H1 (cell line): ENCODE data around the gene KRT12. TPM values are rescaled to one million over a fixed set of nuclear protein-coding genes. Genes with fewer than 3 reads are reported as not detected.

Experiments
- CTCF ChIA-PET: fragments of 300-600 bp; sonication (Branson Sonifier 250); formaldehyde crosslinking; loops from one replicate; lab custom pipeline; 2021; ENCODE audit not compliant: partially characterized antibody; lab: Charles Lee
- POLR2A ChIA-PET: fragments of 300-600 bp; sonication (Branson Sonifier 250); formaldehyde crosslinking; loops from one replicate; lab custom pipeline; 2021; ENCODE audit warnings: inconsistent platforms; ENCODE audit not compliant: partially characterized antibody; lab: Charles Lee
- DNase-seq, 2 experiments: peaks; one replicate each; pipeline versions ENCODE4 v3.0.0 to v3.0.0-alpha.2; 2010 to 2022; ENCODE audit warnings: low spot score in 2 of 2, low read depth in 1 of 2, mixed read lengths in 1 of 2
- FAIRE-seq: peaks from 2 replicates; lab custom pipeline; 2011; peaks lifted over from hg19 to GRCh38; lab: Jason Lieb, UNC
- H2AFZ ChIP-seq: 2 replicates; pipeline ENCODE4 v1.8.1; 2012; ENCODE audit warnings: low read length, inconsistent platforms
- H2AK5ac ChIP-seq: 2 replicates; pipeline ENCODE4 v1.6.1; 2013; ENCODE audit warnings: low read depth, low read length
- H2BK120ac ChIP-seq: replicated peaks from 2 replicates; pipeline ENCODE3; 2013; ENCODE audit warnings: low read depth, low read length, inconsistent platforms
- H2BK12ac ChIP-seq: 2 replicates; pipeline ENCODE4 v1.6.1; 2013; ENCODE audit warnings: low read depth, low read length
- H2BK15ac ChIP-seq: 2 replicates; pipeline ENCODE4 v1.6.1; 2013; ENCODE audit warnings: low read length
- H2BK20ac ChIP-seq: 2 replicates; pipeline ENCODE4 v1.6.1; 2013; ENCODE audit warnings: low read length
- H2BK5ac ChIP-seq: 2 replicates; pipeline ENCODE4 v1.6.1; 2013; ENCODE audit warnings: low read depth, low read length
- H3K14ac ChIP-seq: 2 replicates; pipeline ENCODE4 v1.6.1; 2013; ENCODE audit warnings: inconsistent platforms; ENCODE audit not compliant: insufficient read length
- H3K18ac ChIP-seq: 2 replicates; pipeline ENCODE4 v1.6.1; 2013; ENCODE audit warnings: low read length; ENCODE audit errors: extremely low read depth
- H3K23ac ChIP-seq: 2 replicates; pipeline ENCODE4 v1.6.1; 2013; ENCODE audit warnings: inconsistent platforms; ENCODE audit not compliant: insufficient read length
- H3K23me2 ChIP-seq: 2 replicates; pipeline ENCODE4 v1.6.1; 2013; ENCODE audit warnings: low read depth, low read length
- H3K27ac ChIP-seq: 2 replicates; pipeline ENCODE4 v1.6.1; 2011; ENCODE audit warnings: low read depth, low read length, inconsistent platforms
- H3K27me3 ChIP-seq, 4 experiments: replicated peaks in 1 of 4; 1 replicate in 1 of 4; 2 replicates in 3 of 4; pipeline versions ENCODE4 v1.6.1 to v1.8.1; 2011 to 2013; ENCODE audit warnings: low read length in 3 of 4, mild to moderate bottlenecking in 3 of 4, inconsistent platforms in 2 of 4, mixed read lengths in 2 of 4, moderate library complexity in 1 of 4; ENCODE audit not compliant: control insufficient read depth in 3 of 4, insufficient read depth in 3 of 4; ENCODE audit errors: extremely low read depth in 1 of 4
- H3K36me3 ChIP-seq, 4 experiments: 2 replicates each; pipeline versions ENCODE4 v1.6.1 to v1.8.1; 2011 to 2013; ENCODE audit warnings: mild to moderate bottlenecking in 4 of 4, low read length in 3 of 4, moderate library complexity in 2 of 4, control low read depth in 1 of 4, inconsistent platforms in 1 of 4; ENCODE audit not compliant: insufficient read depth in 4 of 4, control insufficient read depth in 2 of 4
- H3K4ac ChIP-seq: replicated peaks from 2 replicates; pipeline ENCODE3; 2013; ENCODE audit warnings: low read length, low read depth, mixed read lengths, inconsistent platforms; ENCODE audit not compliant: insufficient read length
- H3K4me1 ChIP-seq, 4 experiments: replicated peaks in 1 of 4; 1 replicate in 1 of 4; 2 replicates in 3 of 4; pipeline versions ENCODE4 v1.6.1 to v1.8.1; 2011 to 2013; ENCODE audit warnings: low read length in 3 of 4, inconsistent platforms in 2 of 4, mixed read lengths in 1 of 4; ENCODE audit not compliant: insufficient read depth in 4 of 4, control insufficient read depth in 3 of 4
- H3K4me2 ChIP-seq, 2 experiments: 2 replicates each; pipeline versions ENCODE4 v1.6.1 to v1.8.1; 2011 to 2013; ENCODE audit warnings: low read depth in 2 of 2, low read length in 2 of 2, control low read depth in 1 of 2, inconsistent platforms in 1 of 2, mild to moderate bottlenecking in 1 of 2; ENCODE audit not compliant: insufficient read depth in 1 of 2
- H3K4me3 ChIP-seq, 4 experiments: fragments of 200-600, 300-600 bp in 1 of 4; sonication (generic), shearing (Covaris generic), sonication (Bioruptor Twin) in 1 of 4; 2 replicates each; pipeline versions ENCODE4 v1.5.1 to v1.8.1; 2011 to 2016; ENCODE audit warnings: low read length in 4 of 4, low read depth in 3 of 4, control low read depth in 2 of 4, inconsistent platforms in 2 of 4, mild to moderate bottlenecking in 2 of 4, mixed read lengths in 1 of 4, moderate library complexity in 1 of 4; ENCODE audit not compliant: insufficient read depth in 2 of 4; ENCODE audit errors: extremely low read depth in 1 of 4
- H3K56ac ChIP-seq: replicated peaks from 2 replicates; pipeline ENCODE3; 2013; ENCODE audit warnings: low read depth, mild to moderate bottlenecking, mixed read lengths, low read length, inconsistent platforms; ENCODE audit not compliant: insufficient read length
- H3K79me1 ChIP-seq: 2 replicates; pipeline ENCODE4 v1.6.1; 2013; ENCODE audit warnings: low read depth, low read length, control low read depth
- H3K79me2 ChIP-seq, 2 experiments: 2 replicates each; pipeline versions ENCODE4 v1.6.1 to v1.8.1; 2012 to 2013; ENCODE audit warnings: low read length in 2 of 2, mild to moderate bottlenecking in 2 of 2, inconsistent platforms in 1 of 2; ENCODE audit not compliant: insufficient read depth in 2 of 2, control insufficient read depth in 1 of 2
- H3K9ac ChIP-seq, 4 experiments: replicated peaks in 1 of 4; 1 replicate in 1 of 4; 2 replicates in 3 of 4; pipeline versions ENCODE4 v1.6.1 to v1.8.1; 2011 to 2013; ENCODE audit warnings: low read depth in 3 of 4, low read length in 3 of 4, control low read depth in 2 of 4, mild to moderate bottlenecking in 2 of 4, moderate library complexity in 2 of 4, inconsistent platforms in 1 of 4; ENCODE audit errors: extremely low read depth in 1 of 4
- H3K9me3 ChIP-seq, 2 experiments: 2 replicates each; pipeline versions ENCODE4 v1.6.1 to v1.8.1; 2012 to 2013; ENCODE audit warnings: mild to moderate bottlenecking in 2 of 2, moderate library complexity in 2 of 2, control low read depth in 1 of 2, inconsistent platforms in 1 of 2, low read depth in 1 of 2, low read length in 1 of 2, mixed read lengths in 1 of 2; ENCODE audit not compliant: insufficient read depth in 2 of 2
- H4K20me1 ChIP-seq, 2 experiments: replicated peaks in 1 of 2; 2 replicates each; pipeline versions ENCODE3 to v1.8.1; 2011 to 2013; ENCODE audit warnings: inconsistent platforms in 2 of 2, low read length in 2 of 2, mild to moderate bottlenecking in 1 of 2; ENCODE audit not compliant: insufficient read depth in 2 of 2, control insufficient read depth in 1 of 2
- H4K5ac ChIP-seq: 2 replicates; pipeline ENCODE4 v1.6.1; 2013; ENCODE audit warnings: low read length, low read depth, mixed read lengths, inconsistent platforms; ENCODE audit not compliant: insufficient read length
- H4K8ac ChIP-seq: 2 replicates; pipeline ENCODE4 v1.8.0; 2013; ENCODE audit warnings: mild to moderate bottlenecking, moderate library complexity, low read length, inconsistent platforms; ENCODE audit not compliant: insufficient read depth; ENCODE audit errors: extremely low read depth
- H4K91ac ChIP-seq: replicated peaks from 2 replicates; pipeline ENCODE3; 2013; ENCODE audit warnings: low read length, mixed read lengths, inconsistent platforms; ENCODE audit not compliant: insufficient read length
- CBX5 ChIP-seq: fragments of 300-800, 300-1000 bp; sonication (generic); IDR thresholded peaks from 2 replicates; pipeline ENCODE4 v1.7.1; 2016; ENCODE audit warnings: antibody characterized with exemption, low read length, low read depth
- CBX8 ChIP-seq: fragments of 300-800, 300-1000 bp; sonication (generic); IDR thresholded peaks from 2 replicates; pipeline ENCODE4 v1.7.1; 2016; ENCODE audit warnings: low read depth, low read length, borderline replicate concordance
- CEBPB ChIP-seq: IDR thresholded peaks from 2 replicates; pipeline ENCODE4 v1.6.1; 2012; ENCODE audit warnings: low read depth, low read length
- CREB1 ChIP-seq: IDR thresholded peaks from 2 replicates; pipeline ENCODE4 v1.6.1; 2012; ENCODE audit warnings: inconsistent platforms
- CTBP2 ChIP-seq: IDR thresholded peaks from 2 replicates; pipeline ENCODE4 v1.7.0; 2011; ENCODE audit warnings: borderline replicate concordance, mild to moderate bottlenecking, moderate library complexity, mixed read lengths, low read length; ENCODE audit not compliant: insufficient read depth, insufficient read length
- GABPA ChIP-seq: IDR thresholded peaks from 2 replicates; pipeline ENCODE4 v1.6.1; 2011; ENCODE audit warnings: mild to moderate bottlenecking, low read length, moderate library complexity, borderline replicate concordance; ENCODE audit not compliant: insufficient read depth
- JUN ChIP-seq: IDR thresholded peaks from 2 replicates; pipeline ENCODE4 v1.6.1; 2011; ENCODE audit warnings: low read depth, mild to moderate bottlenecking, improper control_type of control experiment, low read length
- JUND ChIP-seq: IDR thresholded peaks from 2 replicates; pipeline ENCODE4 v1.6.1; 2011; ENCODE audit warnings: mild to moderate bottlenecking, improper control_type of control experiment, low read length
- KDM5A ChIP-seq: fragments of 200-600 bp; IDR thresholded peaks from 2 replicates; pipeline ENCODE4 v1.7.1; 2012; ENCODE audit warnings: mild to moderate bottlenecking, low read length, inconsistent platforms, mixed read lengths
- NRF1 ChIP-seq: IDR thresholded peaks from 2 replicates; pipeline ENCODE4 v1.6.1; 2011; ENCODE audit warnings: mild to moderate bottlenecking, low read depth, low read length, improper control_type of control experiment
- SIN3A ChIP-seq, 2 experiments: IDR thresholded peaks in 1 of 2; conservative IDR thresholded peaks in 1 of 2; 2 replicates each; pipeline ENCODE4 v1.6.1; 2011 to 2012; ENCODE audit warnings: low read length in 2 of 2, improper control_type of control experiment in 1 of 2, low read depth in 1 of 2, mild to moderate bottlenecking in 1 of 2
- SP1 ChIP-seq: IDR thresholded peaks from 2 replicates; pipeline ENCODE4 v1.6.1; 2011; ENCODE audit warnings: low read depth, low read length
- SP2 ChIP-seq: IDR thresholded peaks from 2 replicates; pipeline ENCODE4 v1.6.1; 2012; ENCODE audit warnings: mild to moderate bottlenecking, low read length, inconsistent platforms
- SRF ChIP-seq: IDR thresholded peaks from 2 replicates; pipeline ENCODE4 v1.6.1; 2011; ENCODE audit warnings: mild to moderate bottlenecking, low read depth, low read length, moderate library complexity
- TCF12 ChIP-seq: IDR thresholded peaks from 2 replicates; pipeline ENCODE4 v1.6.1; 2011; ENCODE audit warnings: low read depth, mild to moderate bottlenecking, low read length
- WGBS, 2 experiments: shearing (Covaris generic) in 1 of 2; methylation state at CpG; one replicate each; pipeline versions ENCODE4 v1.1.6 to v1.1.7; 2013 to 2015; ENCODE audit warnings: low lambda C conversion rate in 2 of 2, mixed read lengths in 2 of 2, inconsistent platforms in 1 of 2, low coverage in 1 of 2, missing lambda C conversion rate in 1 of 2; ENCODE audit not compliant: insufficient replicate concordance in 2 of 2, insufficient coverage in 1 of 2, insufficient read length in 1 of 2; ENCODE audit errors: extremely low coverage in 1 of 2, missing lambda C conversion rate in 1 of 2; 5-methylcytosine and 5-hydroxymethylcytosine counted together
- polyA plus RNA-seq, 7 experiments: library from polyadenylated mRNA; depleted of rRNA in 3 of 7; stranded (reverse) in 5 of 7; unstranded in 2 of 7; fragments of >200 nt in 5 of 7; fragments of 200-250 nt in 2 of 7; gene quantifications; 1 replicate in 5 of 7; 2 replicates in 1 of 7; 4 replicates in 1 of 7; pipeline versions ENCODE4 v1.2.1 to v1.2.3, GENCODE V29; 2011 to 2013; ENCODE audit warnings: missing spikeins in 2 of 7, mixed read lengths in 2 of 7
- total RNA-seq: library from RNA; stranded (reverse); fragmentation: NEBNext Ultra II Directional; extraction: Animal tissue kit (Norgen Biotek cat#: 25700); gene quantifications from 2 replicates; pipeline ENCODE4 v1.2.1, GENCODE V29; 2021

KRT12 gene
- total and polyA plus RNA-seq, 2 of the 8 experiments (the other 6 are each of a cell fraction or from before 2014, with no cell fraction given): not detected

DNA sequence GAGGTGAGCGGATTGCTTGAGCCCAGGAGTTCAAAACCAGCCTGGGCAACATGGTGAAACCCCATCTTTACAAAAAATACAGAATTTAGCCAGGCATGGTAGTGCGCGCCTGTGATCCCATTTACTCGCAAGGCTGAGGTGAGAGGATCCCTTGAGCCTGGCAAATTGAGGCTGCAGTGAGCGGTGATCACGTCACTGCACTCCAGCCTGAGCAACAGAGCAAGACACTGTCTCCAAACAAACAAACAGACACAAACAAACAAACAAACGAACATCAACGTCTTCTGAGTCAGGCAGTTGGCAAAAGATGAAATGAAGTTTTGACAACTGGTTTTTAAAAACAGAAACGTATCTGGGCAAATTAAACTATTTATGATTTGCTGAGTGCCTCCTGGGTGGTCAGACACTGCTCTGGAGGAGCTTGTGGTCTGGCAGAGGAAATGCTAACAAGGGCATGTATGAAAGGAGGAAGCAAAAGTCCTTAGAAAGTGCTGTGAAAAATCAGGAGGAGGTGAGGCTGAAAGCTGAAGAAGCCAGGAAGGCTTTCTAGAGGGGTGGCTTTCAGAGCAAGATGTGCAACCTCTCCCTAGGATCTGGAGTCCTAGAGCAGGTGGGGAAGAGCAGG is 28.2 kb upstream of the KRT12 start:
- H4K5ac ChIP-seq: no peak overlapping the region
- no peaks in the 10 kb centered on the region; the same call in 1 of the 2 replicates for H3K23me2 ChIP-seq
- H3K4ac ChIP-seq: no peak overlapping the region
- H2BK120ac ChIP-seq: no peak overlapping the region
- no peak overlapping the region for H3K56ac ChIP-seq
- DNase-seq (no peak), FAIRE-seq (no peak)
- H3K36me3 ChIP-seq: no peaks in the 10 kb centered on the region
- H4K20me1 ChIP-seq: no peaks in the 10 kb centered on the region
- no peaks in the 10 kb centered on the region for H3K27me3 ChIP-seq
- H3K9me3 ChIP-seq: no peaks in the 10 kb centered on the region
- no peak overlapping the region for H3K4me3 ChIP-seq
- no peaks in the 10 kb centered on the region for H3K79me2 ChIP-seq
- no peak overlapping the region for H2BK15ac ChIP-seq
- H3K4me1 ChIP-seq: no peaks in the 10 kb centered on the region
- H2AFZ ChIP-seq: peak overlapping the region; percentile 91
- H3K27ac ChIP-seq: no peak overlapping the region
- H4K91ac ChIP-seq: no peak overlapping the region
- CTCF ChIA-PET: interaction anchor here (0.9 kb wide), 1 partner anchor 434 kb away, joined by 3 read pairs; no protein-coding TSS in a partner anchor
- H3K9ac ChIP-seq: no peak overlapping the region
- no peak overlapping the region for H3K23ac ChIP-seq
- WGBS, 2 experiments: 92% methylated on average over 9 of the region's 9 CpGs; no CpG with 5 or more reads in 1 of the 2 experiments
- no peak overlapping the region for H4K8ac ChIP-seq
- H2BK20ac ChIP-seq: no peak overlapping the region
- POLR2A ChIA-PET: no interaction called here
- H2AK5ac ChIP-seq: no peak overlapping the region
- no peak overlapping the region for H2BK12ac ChIP-seq
- H3K4me2 ChIP-seq: no peak overlapping the region
- no peak overlapping the region for H3K14ac ChIP-seq
- H2BK5ac ChIP-seq: no peak overlapping the region
- H3K18ac ChIP-seq: no peak overlapping the region
- H3K79me1 ChIP-seq: no peaks in the 10 kb centered on the region
- no peak for TF ChIP-seq KDM5A
- TF ChIP-seq CTBP2: no peak
- no peak for TF ChIP-seq SP2
- TF ChIP-seq SRF: no peak
- no peak for TF ChIP-seq JUN
- TF ChIP-seq CBX8: no peak
- no peak for TF ChIP-seq SP1
- no peak for TF ChIP-seq SIN3A (conservative IDR thresholded peaks at IDR 0.05 in 1 of 2, IDR thresholded peaks at IDR 0.05 in 1 of 2; ENCODE audit: low read depth in 1 of 2, low read length in 2 of 2)
- TF ChIP-seq CREB1: no peak
- TF ChIP-seq TCF12: no peak
- TF ChIP-seq CEBPB: no peak
- TF ChIP-seq GABPA: no peak
- TF ChIP-seq NRF1: no peak
- TF ChIP-seq CBX5: no peak
- TF ChIP-seq JUND: no peak
